HG03439 (cell line): Measurements from ENCODE around the gene ZFR.

ENCODE experiments used
- ATAC-seq: cut with Tn5 transposase; IDR thresholded peaks from one replicate; pipeline ENCODE4 v1.9.1; 2021; ENCODE audit warnings: mild to moderate bottlenecking, moderate library complexity; ENCODE audit not compliant: unreplicated experiment

The ZFR gene

GRCh38 chr5:32363030-32363429 is 81.5 kb downstream of the ZFR start:
- ATAC-seq = no peak

- no peak for ATAC-seq
These were observed 82.0 kb downstream of the ZFR start for GRCh38 chr5:32362527-32362926.

- no peak for ATAC-seq
These were observed 83.6 kb downstream of the ZFR start for GRCh38 chr5:32360906-32361305.

GRCh38 chr5:32358611-32359010 is 85.9 kb downstream of the ZFR start:
- ATAC-seq = no peak

- ATAC-seq = no peak
These were observed 86.9 kb downstream of the ZFR start for GRCh38 chr5:32357658-32358057.

GRCh38 chr5:32355686-32356085 is 88.9 kb downstream of the ZFR start:
- no peak for ATAC-seq

GRCh38 chr5:32353420-32353819 is 91.1 kb downstream of the ZFR start:
- ATAC-seq = no peak

GRCh38 chr5:32352685-32353084 is 91.9 kb downstream of the ZFR start:
- ATAC-seq = no peak

- ATAC-seq = no peak
These were observed 97.7 kb downstream of the ZFR start for GRCh38 chr5:32346869-32347268.

- ATAC-seq = no peak
These were observed 101.4 kb downstream of the ZFR start for GRCh38 chr5:32343058-32343672.

- ATAC-seq = no peak
These were observed 101.9 kb downstream of the ZFR start for GRCh38 chr5:32342656-32343055.

GRCh38 chr5:32339878-32340277 is 104.7 kb downstream of the ZFR start:
- no peak for ATAC-seq

- ATAC-seq = no peak
These were observed 105.3 kb downstream of the ZFR start for GRCh38 chr5:32339198-32339597.

- ATAC-seq = no peak
These were observed 111.6 kb downstream of the ZFR start for GRCh38 chr5:32332966-32333365.

- ATAC-seq = no peak
These were observed 112.2 kb downstream of the ZFR start for GRCh38 chr5:32332361-32332760.

GRCh38 chr5:32331935-32332274 is 112.6 kb downstream of the ZFR start:
- no peak for ATAC-seq

GRCh38 chr5:32331217-32331934 is 113.2 kb downstream of the ZFR start:
- no peak for ATAC-seq

- no peak for ATAC-seq
These were observed 114.2 kb downstream of the ZFR start for GRCh38 chr5:32330126-32330971.

- ATAC-seq = peak; percentile 88
These were observed 115.1 kb downstream of the ZFR start for GRCh38 chr5:32329395-32329834.

GRCh38 chr5:32326216-32326772 is 118.2 kb downstream of the ZFR start:
- ATAC-seq = no peak

- ATAC-seq = no peak
These were observed 118.9 kb downstream of the ZFR start for GRCh38 chr5:32325616-32326015.

- ATAC-seq = no peak
These were observed 119.5 kb downstream of the ZFR start for GRCh38 chr5:32325062-32325461.
